Common myeloid progenitor, CD34-positive (primary cell): ENCODE results near the gene CALML6.

Source experiments
- CTCF ChIA-PET: fragments of 350-600 bp; sonication (Branson Sonifier 250); formaldehyde crosslinking; loops from one replicate; lab custom pipeline; 2021; ENCODE audit warnings: antibody characterized with exemption; lab: Charles Lee
- POLR2A ChIA-PET: fragments of 350-600 bp; sonication (Branson Sonifier 250); formaldehyde crosslinking; loops from one replicate; lab custom pipeline; 2021; ENCODE audit warnings: antibody characterized with exemption; lab: Charles Lee
- DNase-seq, 3 donors: peaks; one replicate each; pipeline versions ENCODE4 v3.0.0 to v3.0.0-alpha.2; 2013
- H3K27ac ChIP-seq, 2 experiments: 1 replicate in 1 of 2; 2 replicates in 1 of 2; pipeline ENCODE4 v1.7.0; 2013; ENCODE audit warnings: inconsistent platforms in 2 of 2, low read length in 2 of 2, mild to moderate bottlenecking in 2 of 2, low read depth in 1 of 2, moderate library complexity in 1 of 2; ENCODE audit not compliant: severe bottlenecking in 2 of 2, insufficient read depth in 1 of 2, poor library complexity in 1 of 2
- H3K27me3 ChIP-seq, 5 experiments: replicated peaks in 2 of 5; 1 replicate in 3 of 5; 2 replicates in 2 of 5; pipeline versions ENCODE4 v1.6.1 to v1.7.0; 2013; ENCODE audit warnings: low read length in 4 of 5, mild to moderate bottlenecking in 2 of 5, moderate library complexity in 2 of 5, inconsistent platforms in 1 of 5; ENCODE audit not compliant: insufficient read depth in 5 of 5, control insufficient read depth in 4 of 5
- H3K36me3 ChIP-seq, 4 experiments: 1 replicate in 2 of 4; 2 replicates in 2 of 4; pipeline versions ENCODE4 v1.6.1 to v1.7.0; 2013; ENCODE audit warnings: low read length in 3 of 4, control low read depth in 1 of 4, mild to moderate bottlenecking in 1 of 4; ENCODE audit not compliant: control insufficient read depth in 4 of 4, insufficient read depth in 4 of 4
- H3K4me1 ChIP-seq, 4 experiments: 1 replicate in 3 of 4; 2 replicates in 1 of 4; pipeline versions ENCODE4 v1.6.1 to v1.7.1; 2013; ENCODE audit warnings: low read length in 3 of 4, mild to moderate bottlenecking in 3 of 4, control low read depth in 1 of 4, inconsistent platforms in 1 of 4, moderate library complexity in 1 of 4; ENCODE audit not compliant: control insufficient read depth in 4 of 4, insufficient read depth in 4 of 4; ENCODE audit errors: control extremely low read depth in 1 of 4
- H3K4me3 ChIP-seq, 7 experiments: 1 replicate in 4 of 7; 2 replicates in 3 of 7; pipeline versions ENCODE4 v1.5.1 to v1.7.0; 2013; ENCODE audit warnings: mild to moderate bottlenecking in 7 of 7, low read length in 6 of 7, moderate library complexity in 6 of 7, inconsistent platforms in 2 of 7, low read depth in 2 of 7, control low read depth in 1 of 7; ENCODE audit not compliant: insufficient read depth in 4 of 7, control insufficient read depth in 1 of 7; ENCODE audit errors: extremely low read depth in 1 of 7
- H3K9me3 ChIP-seq, 5 experiments: 1 replicate in 4 of 5; 2 replicates in 1 of 5; pipeline versions ENCODE4 v1.6.1 to v1.7.1; 2013; ENCODE audit warnings: low read length in 4 of 5, mild to moderate bottlenecking in 2 of 5, inconsistent platforms in 1 of 5, low read depth in 1 of 5, moderate library complexity in 1 of 5; ENCODE audit not compliant: control insufficient read depth in 4 of 5, insufficient read depth in 2 of 5; ENCODE audit errors: control extremely low read depth in 1 of 5
- WGBS: methylation state at CpG from one replicate; pipeline ENCODE4 v1.1.5; 2013; ENCODE audit not compliant: insufficient coverage; 5-methylcytosine and 5-hydroxymethylcytosine counted together

Gene CALML6

DNA sequence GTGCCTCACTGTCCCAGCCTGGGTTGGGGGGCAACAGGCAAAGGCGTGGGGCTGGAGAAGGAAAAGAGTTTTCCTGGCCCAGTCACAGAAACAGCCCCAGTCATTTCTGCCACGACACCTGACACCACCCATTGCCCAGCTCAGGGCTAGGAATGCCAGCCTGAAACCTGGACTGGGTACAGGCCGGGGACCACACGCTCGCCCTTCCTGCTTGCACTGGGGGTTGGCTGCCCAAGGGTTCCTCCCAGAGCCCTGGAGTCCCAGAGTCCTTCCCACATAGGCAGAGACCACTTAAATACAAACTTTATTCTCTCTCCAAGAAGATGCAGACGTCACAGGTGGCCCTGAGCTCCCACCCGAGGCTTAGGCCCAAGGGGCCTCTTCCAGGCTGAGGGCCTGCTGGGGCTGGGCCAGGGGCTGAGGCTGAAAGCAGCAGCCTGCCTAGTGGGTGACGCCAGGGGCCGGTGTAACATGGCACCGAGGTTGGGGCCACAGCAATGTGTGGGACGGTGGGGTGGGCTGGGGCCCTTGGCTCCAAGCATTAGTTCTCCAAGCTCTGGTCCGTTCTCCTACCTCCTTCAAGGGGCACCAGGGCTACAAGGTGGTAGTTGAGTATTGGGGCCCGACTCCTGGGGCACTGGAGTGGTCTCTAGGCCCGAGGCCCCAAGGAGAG is 2.4 kb downstream of the CALML6 start:
- Histone ChIP-seq H3K36me3 (no peaks in the 10 kb centered on the region), H3K27me3 (peaks cover 0 to 3% (median 0%) of the 10 kb centered on the region in 5 experiments), H3K9me3 (no peaks in the 10 kb centered on the region), H3K4me1 (peaks cover 0 to 17% (median 16%) of the 10 kb centered on the region in 4 experiments), H3K4me3 (no peak overlapping the region), H3K27ac (no peak overlapping the region)
- 93% methylated on average over 11 of the region's 14 CpGs for WGBS
- ChIA-PET POLR2A (no interaction called here), CTCF (interaction anchor here (0.8 to 1.6 kb wide), 2 partner anchors 29 to 127 kb away, joined by 3 read pairs; no protein-coding TSS in a partner anchor)
- DNase-seq, result no peak

GRCh38 chr1:1917995-1918900 is 3.2 kb downstream of the CALML6 start:
- 56% methylated on average over 35 of the region's 46 CpGs for WGBS
- no peak for DNase-seq
- peak overlapping the region in 6 of 7 experiments; percentile 42 to 75 (median 67) for H3K4me3 ChIP-seq
- H3K9me3 ChIP-seq, result no peaks in the 10 kb centered on the region
- POLR2A ChIA-PET, result no interaction called here
- peaks cover 0 to 17% (median 16%) of the 10 kb centered on the region in 4 experiments for H3K4me1 ChIP-seq
- H3K36me3 ChIP-seq, result no peaks in the 10 kb centered on the region
- CTCF ChIA-PET, result interaction anchor here (0.8 kb wide), 1 partner anchor 126 kb away, joined by 3 read pairs; no protein-coding TSS in a partner anchor
- H3K27me3 ChIP-seq, result peaks cover 0 to 3% (median 0%) of the 10 kb centered on the region in 5 experiments
- no peak overlapping the region for H3K27ac ChIP-seq

- 1% methylated on average over 34 of the region's 44 CpGs for whole genome bisulfite sequencing
- CTCF ChIA-PET, result no interaction called here
- Histone ChIP-seq H3K36me3 (no peaks in the 10 kb centered on the region), H3K4me1 (peaks cover 0 to 17% (median 16%) of the 10 kb centered on the region in 4 experiments), H3K27me3 (peaks cover 0 to 3% (median 0%) of the 10 kb centered on the region in 5 experiments), H3K4me3 (peak within 1 kb of the TSS; percentile 42 to 75 (median 65)), H3K9me3 (no peaks in the 10 kb centered on the region), H3K27ac (no peak within 1 kb of the TSS)
- POLR2A ChIA-PET, result no interaction called here
- DNase-seq, result no peak
These were observed 3.8 kb downstream of the CALML6 start, which contains the start of gene TMEM52 for GRCh38 chr1:1918901-1919303. TSS of gene TMEM52 (minus strand) at chr1:1919279. CDS start at chr1:1919265, 14 bp downstream.

GRCh38 chr1:1919304-1920056 is 4.4 kb downstream of the CALML6 start:
- Histone ChIP-seq H3K27me3 (peaks cover 0 to 3% (median 0%) of the 10 kb centered on the region in 5 experiments), H3K9me3 (no peaks in the 10 kb centered on the region), H3K36me3 (no peaks in the 10 kb centered on the region), H3K27ac (no peak overlapping the region), H3K4me3 (peak overlapping the region; percentile 13 to 75 (median 65)), H3K4me1 (peaks cover 0 to 17% (median 16%) of the 10 kb centered on the region in 4 experiments)
- 11% methylated on average over 58 of the region's 62 CpGs for WGBS
- POLR2A ChIA-PET, result no interaction called here
- CTCF ChIA-PET, result no interaction called here
- DNase-seq, result peak; percentile 97 to 99 (median 98)

DNA sequence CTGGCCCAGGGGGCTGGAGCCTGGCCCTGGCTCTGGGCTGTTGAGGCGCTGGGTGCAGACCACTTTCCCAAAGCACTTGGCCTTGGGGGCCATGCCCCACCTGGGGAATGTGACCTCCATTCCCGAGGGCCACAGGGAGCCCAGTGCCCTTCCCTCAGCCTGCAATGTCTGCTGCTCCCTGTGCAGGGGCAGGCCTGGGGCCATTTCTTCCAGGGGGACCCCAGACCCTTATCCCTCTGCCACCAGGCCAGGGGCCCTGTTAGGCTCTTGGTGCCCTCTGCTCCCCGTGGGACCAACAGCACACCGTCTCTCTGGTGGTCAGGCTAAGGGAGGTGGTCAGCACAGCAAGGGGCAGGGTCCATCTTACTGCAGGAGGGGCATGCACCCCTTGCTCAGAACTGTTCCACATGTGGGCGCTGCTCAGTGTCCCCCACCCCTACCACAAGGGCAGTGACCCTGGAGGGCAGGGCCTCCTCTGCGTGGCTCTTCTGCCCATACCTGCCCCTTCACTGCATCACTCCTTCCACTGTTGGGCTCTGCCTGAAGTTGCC is 5.1 kb downstream of the CALML6 start:
- 95% methylated on average over 4 of the region's 6 CpGs for WGBS
- DNase-seq, result no peak
- ChIA-PET POLR2A (no interaction called here), CTCF (no interaction called here)
- no peaks in the 10 kb centered on the region for H3K36me3 ChIP-seq
- H3K4me3 ChIP-seq, result peak overlapping the region in 6 of 7 experiments; percentile 6 to 74 (median 46)
- peaks cover 0 to 17% (median 16%) of the 10 kb centered on the region in 4 experiments for H3K4me1 ChIP-seq
- H3K9me3 ChIP-seq, result no peaks in the 10 kb centered on the region
- peaks cover 0 to 3% (median 0%) of the 10 kb centered on the region in 5 experiments for H3K27me3 ChIP-seq
- no peak overlapping the region for H3K27ac ChIP-seq

DNA sequence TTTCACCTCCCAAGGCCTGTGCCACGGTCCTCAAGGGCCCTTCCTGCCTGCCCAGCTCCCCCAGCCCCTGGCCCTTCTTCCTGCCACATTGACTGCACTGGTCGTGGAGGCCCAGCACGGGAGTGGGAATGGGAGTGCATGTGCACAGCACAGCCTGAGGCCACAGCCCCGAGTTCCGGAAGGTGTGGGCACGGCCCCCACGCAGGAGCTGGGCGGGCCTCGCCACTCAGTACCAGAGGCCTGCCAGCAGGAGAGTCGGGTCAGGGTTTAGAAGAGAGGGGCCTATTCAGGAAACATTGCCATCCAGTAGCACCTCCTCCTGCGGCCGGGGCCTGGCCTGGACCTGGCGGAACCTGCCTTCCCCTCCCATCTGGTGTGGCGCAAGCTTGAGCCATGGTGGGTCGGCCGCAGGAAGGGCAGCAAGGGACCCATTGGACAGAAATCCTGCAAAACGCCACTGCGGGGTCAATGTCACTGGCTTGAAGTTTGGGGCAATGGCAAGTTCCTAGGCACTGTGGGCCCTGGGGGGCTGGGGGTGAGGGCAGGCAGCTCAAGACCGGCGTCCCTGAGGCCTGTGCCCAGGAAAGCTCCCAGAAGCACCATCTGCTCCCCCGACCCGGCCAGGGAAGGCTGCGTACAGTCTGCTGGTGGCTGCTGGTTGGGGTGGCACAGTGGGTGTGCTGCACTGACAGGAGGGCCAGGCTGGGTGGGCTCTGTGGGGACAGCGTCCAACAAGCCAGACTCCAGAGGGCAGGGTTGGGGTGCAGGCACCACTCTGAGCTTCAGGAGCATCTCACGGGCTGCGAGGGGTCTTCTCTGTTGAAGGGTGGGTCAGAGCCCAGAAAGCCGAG is 5.8 kb downstream of the CALML6 start:
- H3K27ac ChIP-seq, result no peak overlapping the region
- POLR2A ChIA-PET, result no interaction called here
- no peak overlapping the region for H3K4me3 ChIP-seq

More for the DNA sequence above, 5.8 kb downstream of the CALML6 start:
- Histone ChIP-seq H3K4me1 (peaks cover 0 to 17% (median 16%) of the 10 kb centered on the region in 4 experiments), H3K36me3 (no peaks in the 10 kb centered on the region), H3K9me3 (no peaks in the 10 kb centered on the region), H3K27me3 (peaks cover 0 to 3% (median 0%) of the 10 kb centered on the region in 5 experiments)
- no peak for DNase-seq
- CTCF ChIA-PET, result interaction anchor here (0.6 kb wide), 1 partner anchor 165 kb away, joined by 3 read pairs; no protein-coding TSS in a partner anchor
- 89% methylated on average over 27 of the region's 27 CpGs for WGBS
